Measurements from ENCODE around the gene WDR70.

- TF ChIP-seq, protein P1, sequence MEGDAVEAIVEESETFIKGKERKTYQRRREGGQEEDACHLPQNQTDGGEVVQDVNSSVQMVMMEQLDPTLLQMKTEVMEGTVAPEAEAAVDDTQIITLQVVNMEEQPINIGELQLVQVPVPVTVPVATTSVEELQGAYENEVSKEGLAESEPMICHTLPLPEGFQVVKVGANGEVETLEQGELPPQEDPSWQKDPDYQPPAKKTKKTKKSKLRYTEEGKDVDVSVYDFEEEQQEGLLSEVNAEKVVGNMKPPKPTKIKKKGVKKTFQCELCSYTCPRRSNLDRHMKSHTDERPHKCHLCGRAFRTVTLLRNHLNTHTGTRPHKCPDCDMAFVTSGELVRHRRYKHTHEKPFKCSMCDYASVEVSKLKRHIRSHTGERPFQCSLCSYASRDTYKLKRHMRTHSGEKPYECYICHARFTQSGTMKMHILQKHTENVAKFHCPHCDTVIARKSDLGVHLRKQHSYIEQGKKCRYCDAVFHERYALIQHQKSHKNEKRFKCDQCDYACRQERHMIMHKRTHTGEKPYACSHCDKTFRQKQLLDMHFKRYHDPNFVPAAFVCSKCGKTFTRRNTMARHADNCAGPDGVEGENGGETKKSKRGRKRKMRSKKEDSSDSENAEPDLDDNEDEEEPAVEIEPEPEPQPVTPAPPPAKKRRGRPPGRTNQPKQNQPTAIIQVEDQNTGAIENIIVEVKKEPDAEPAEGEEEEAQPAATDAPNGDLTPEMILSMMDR (conservative IDR thresholded peaks at IDR 0.05; ENCODE audit: low read depth, low read length), result no peak
- no peak for TF ChIP-seq EZH2 (IDR thresholded peaks at IDR 0.05; ENCODE audit: low read length, unreplicated experiment)
Observed at GRCh38 chr5:37519807-37520206, 140.7 kb downstream of the WDR70 start.
